ENCODE results near the gene SLC25A25.

Gene SLC25A25

DNA sequence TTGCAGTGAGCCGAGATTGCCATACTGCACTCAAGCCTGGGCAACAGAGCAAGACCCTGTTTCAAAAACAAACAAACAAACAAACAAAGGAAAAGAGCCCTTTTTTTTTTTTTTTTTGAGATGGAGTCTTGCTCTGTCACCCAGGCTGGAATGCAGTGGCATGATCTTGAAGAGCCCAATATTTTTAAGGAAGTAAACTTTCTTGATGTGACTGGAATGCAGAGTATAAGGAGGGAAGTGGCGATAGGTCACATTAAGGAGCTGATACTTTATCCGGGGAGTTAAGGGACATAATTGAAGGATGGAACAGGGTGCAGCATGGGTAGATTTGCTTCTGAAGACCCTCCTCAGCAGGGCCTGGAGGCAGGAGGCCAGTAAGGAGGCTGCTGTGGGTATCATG lies 13.9 kb upstream of the SLC25A25 start:
- Histone ChIP-seq H3K9me3 (no peaks in the 10 kb centered on the region), H3K27me3 (no peaks in the 10 kb centered on the region), H3K4me1 (ENCODE audit: control insufficient read depth in 1 of 2, insufficient read depth in 1 of 2, low read depth in 1 of 2, low read length in 1 of 2) (peaks cover 28 to 30% of the 10 kb centered on the region in 2 experiments), H3K27ac (peak overlapping the region; percentile 85), H3K4me3 (ENCODE audit: low read depth in 1 of 2, low read length in 1 of 2) (no peak overlapping the region), H3K36me3 (no peaks in the 10 kb centered on the region)
- no peak for TF ChIP-seq CTCF (IDR thresholded peaks at IDR 0.05)

GRCh38 chr9:128055344-128056040 lies 12.5 kb upstream of the SLC25A25 start:
- no peak for TF ChIP-seq CTCF (IDR thresholded peaks at IDR 0.05)
- no peak overlapping the region for H3K27ac ChIP-seq
- H3K4me1 ChIP-seq (ENCODE audit: control insufficient read depth in 1 of 2, insufficient read depth in 1 of 2, low read depth in 1 of 2, low read length in 1 of 2), result peaks cover 28 to 30% of the 10 kb centered on the region in 2 experiments

GRCh38 chr9:128056086-128056485 lies 11.9 kb upstream of the SLC25A25 start:
- peaks cover 28 to 31% of the 10 kb centered on the region in 2 experiments for H3K4me1 ChIP-seq (ENCODE audit: control insufficient read depth in 1 of 2, insufficient read depth in 1 of 2, low read depth in 1 of 2, low read length in 1 of 2)
- TF ChIP-seq CTCF (IDR thresholded peaks at IDR 0.05), result no peak
- H3K27me3 ChIP-seq, result no peaks in the 10 kb centered on the region
- H3K27ac ChIP-seq, result no peak overlapping the region
- no peak overlapping the region for H3K4me3 ChIP-seq (ENCODE audit: low read depth in 1 of 2, low read length in 1 of 2)
- no peaks in the 10 kb centered on the region for H3K9me3 ChIP-seq
- no peaks in the 10 kb centered on the region for H3K36me3 ChIP-seq

More at GRCh38 chr9:128055344-128056040, 12.5 kb upstream of the SLC25A25 start:
- Histone ChIP-seq H3K27me3 (no peaks in the 10 kb centered on the region), H3K4me3 (ENCODE audit: low read depth in 1 of 2, low read length in 1 of 2) (no peak overlapping the region), H3K9me3 (no peaks in the 10 kb centered on the region), H3K36me3 (no peaks in the 10 kb centered on the region)

DNA sequence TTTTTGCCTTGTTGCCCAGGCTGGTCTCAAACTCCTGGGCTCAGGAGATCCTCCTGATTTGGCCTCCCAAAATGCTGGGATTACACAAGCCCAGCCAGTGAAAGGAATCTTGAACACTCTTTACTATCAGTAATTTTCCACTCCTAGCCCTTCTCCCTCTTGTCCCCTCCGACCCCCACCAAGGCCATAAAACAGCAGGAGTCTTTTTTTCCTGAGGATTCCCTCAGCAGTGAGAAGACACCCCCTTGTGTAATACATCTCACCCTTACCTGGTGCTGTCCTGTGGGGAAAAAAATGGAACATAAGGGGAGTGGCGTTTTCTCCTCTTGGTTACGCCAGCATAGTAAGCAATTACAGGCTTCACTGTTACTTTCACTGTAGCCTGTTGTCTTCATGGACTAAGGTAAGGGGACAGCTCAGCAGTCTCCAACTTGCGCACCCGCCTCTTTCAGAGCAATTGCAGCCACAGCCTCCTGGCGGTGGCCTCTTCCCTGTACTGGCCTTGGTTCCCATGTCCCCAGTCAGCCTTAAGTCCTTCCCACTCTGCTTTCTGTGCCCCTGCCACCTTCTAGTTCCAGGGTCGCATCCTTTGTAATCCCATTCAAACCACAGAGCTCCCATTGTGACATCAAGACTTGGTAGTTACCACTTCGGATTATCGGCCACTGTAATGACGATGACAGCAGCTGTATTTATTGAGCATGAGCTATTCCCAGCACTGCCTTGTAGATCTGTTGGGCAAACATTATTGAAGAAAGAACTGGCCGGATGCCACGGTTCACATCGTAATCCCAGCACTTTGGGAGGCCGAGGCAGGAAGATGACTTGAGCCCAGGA lies 10.9 kb upstream of the SLC25A25 start:
- H3K27me3 ChIP-seq, result no peaks in the 10 kb centered on the region
- no peak overlapping the region for H3K4me3 ChIP-seq (ENCODE audit: low read depth in 1 of 2, low read length in 1 of 2)
- TF ChIP-seq CTCF (IDR thresholded peaks at IDR 0.05), result no peak
- no peak overlapping the region for H3K27ac ChIP-seq
- H3K4me1 ChIP-seq (ENCODE audit: control insufficient read depth in 1 of 2, insufficient read depth in 1 of 2, low read depth in 1 of 2, low read length in 1 of 2), result peaks cover 38 to 41% of the 10 kb centered on the region in 2 experiments
- no peaks in the 10 kb centered on the region for H3K9me3 ChIP-seq
- no peaks in the 10 kb centered on the region for H3K36me3 ChIP-seq

DNA sequence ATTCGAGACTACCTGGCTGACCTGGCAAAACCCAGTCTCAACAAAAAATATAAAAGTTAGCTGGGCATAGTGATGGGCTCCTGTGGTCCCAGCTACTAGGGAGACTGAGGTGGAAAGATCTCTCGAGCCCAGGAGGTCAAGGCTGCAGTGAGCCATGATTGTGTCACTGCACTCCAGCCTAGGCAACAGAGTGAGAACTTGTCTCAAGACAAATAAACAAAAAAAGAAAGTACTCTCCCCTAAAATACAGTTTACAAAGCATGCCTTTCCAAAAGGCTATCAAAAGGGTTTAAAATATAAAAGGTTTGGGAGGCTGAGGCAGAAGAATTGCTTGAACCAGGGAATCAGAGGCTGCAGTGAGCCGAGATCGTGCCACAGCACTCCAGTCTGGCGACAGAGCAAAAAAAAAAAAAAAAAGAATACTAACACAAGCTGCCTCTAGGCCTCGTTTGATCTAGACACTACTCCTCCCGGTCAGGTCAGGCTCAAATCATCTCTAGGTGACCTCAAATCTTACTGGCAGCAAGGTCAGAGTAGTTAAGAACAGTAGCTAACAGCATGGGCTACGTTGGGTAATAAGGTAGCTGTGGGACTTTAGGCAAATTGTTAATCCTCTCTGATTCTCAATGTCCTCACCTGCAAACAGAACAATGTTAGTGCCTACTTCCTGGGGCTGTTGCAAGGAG lies 10.2 kb upstream of the SLC25A25 start:
- no peak overlapping the region for H3K27ac ChIP-seq
- H3K4me3 ChIP-seq (ENCODE audit: low read depth in 1 of 2, low read length in 1 of 2), result no peak overlapping the region
- peaks cover 43 to 48% of the 10 kb centered on the region in 2 experiments for H3K4me1 ChIP-seq (ENCODE audit: control insufficient read depth in 1 of 2, insufficient read depth in 1 of 2, low read depth in 1 of 2, low read length in 1 of 2)
- no peaks in the 10 kb centered on the region for H3K27me3 ChIP-seq
- TF ChIP-seq CTCF (IDR thresholded peaks at IDR 0.05), result no peak
- no peaks in the 10 kb centered on the region for H3K9me3 ChIP-seq
- peaks cover 2% of the 10 kb centered on the region for H3K36me3 ChIP-seq

Measured in neutrophil (primary cell).